ENCODE measurements around the gene MFSD2B.
A peak's percentile ranks its signal among the peaks of the same experiment; 100 is the strongest.

MFSD2B gene

DNA sequence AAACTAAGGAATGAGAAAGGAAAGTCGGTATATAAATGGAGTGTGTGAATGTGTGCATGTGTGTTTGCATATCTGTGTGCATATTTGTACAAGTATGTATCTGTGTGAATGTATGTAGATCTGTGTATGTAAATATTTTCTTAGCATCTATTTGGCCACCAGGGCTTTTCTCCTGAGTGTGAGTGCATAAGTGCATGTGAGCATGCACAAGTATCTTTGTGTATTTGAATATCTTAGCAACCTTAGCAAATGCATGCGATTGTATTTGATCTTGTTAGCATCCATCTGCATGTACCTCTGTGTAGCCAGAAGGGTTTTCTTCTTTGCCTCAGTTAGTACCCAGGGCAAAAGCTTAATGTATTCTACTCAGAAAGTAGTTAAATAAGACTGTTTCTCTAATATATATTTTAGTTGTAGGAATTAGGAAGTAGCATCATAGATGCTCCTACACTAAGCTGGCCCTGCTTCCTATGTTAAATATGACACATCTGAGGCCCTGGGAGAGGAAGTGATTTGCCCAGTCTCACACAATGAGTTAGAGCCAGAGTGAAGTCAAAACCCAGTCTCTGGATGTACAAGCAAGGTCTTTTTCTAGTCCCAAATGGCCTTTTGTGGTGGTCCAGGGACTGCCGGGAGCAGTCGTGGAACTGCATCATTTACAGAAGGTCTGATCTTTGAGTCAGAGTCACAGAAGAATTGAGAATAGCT, 48.8 kb downstream of the MFSD2B start:
- H3K4me3 Mint-ChIP-seq: no peak overlapping the region
- no peak overlapping the region for H3K27ac Mint-ChIP-seq
- peaks cover 2% of the 10 kb centered on the region for H3K27me3 Mint-ChIP-seq
- no peaks in the 10 kb centered on the region for H3K9me3 Mint-ChIP-seq
- H3K36me3 Mint-ChIP-seq: no peaks in the 10 kb centered on the region
- no peaks in the 10 kb centered on the region for H3K4me1 Mint-ChIP-seq

DNA sequence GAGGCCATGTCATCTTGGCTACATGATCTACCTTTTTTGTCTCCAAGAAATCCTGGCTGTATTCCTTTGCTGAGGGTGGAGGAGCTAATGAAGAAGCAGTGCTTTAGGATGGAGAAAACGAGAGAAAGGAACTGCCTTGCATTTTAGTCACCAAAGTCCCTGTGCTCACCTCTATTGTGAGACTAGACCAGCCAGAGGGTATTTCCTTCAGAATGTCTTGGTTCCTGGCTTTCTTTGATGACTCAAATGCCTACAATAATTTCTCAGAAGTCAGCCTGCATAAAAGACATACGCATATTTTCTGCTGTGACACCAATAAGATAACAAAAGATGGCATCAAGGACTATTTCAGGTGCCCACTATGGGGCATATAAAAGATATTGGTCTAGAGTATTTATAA, 55.5 kb downstream of the MFSD2B start:
- Mint-ChIP-seq H3K36me3 (peaks cover 6% of the 10 kb centered on the region), H3K27ac (no peak overlapping the region), H3K9me3 (no peaks in the 10 kb centered on the region), H3K4me1 (no peaks in the 10 kb centered on the region), H3K4me3 (no peak overlapping the region), H3K27me3 (no peaks in the 10 kb centered on the region)

DNA sequence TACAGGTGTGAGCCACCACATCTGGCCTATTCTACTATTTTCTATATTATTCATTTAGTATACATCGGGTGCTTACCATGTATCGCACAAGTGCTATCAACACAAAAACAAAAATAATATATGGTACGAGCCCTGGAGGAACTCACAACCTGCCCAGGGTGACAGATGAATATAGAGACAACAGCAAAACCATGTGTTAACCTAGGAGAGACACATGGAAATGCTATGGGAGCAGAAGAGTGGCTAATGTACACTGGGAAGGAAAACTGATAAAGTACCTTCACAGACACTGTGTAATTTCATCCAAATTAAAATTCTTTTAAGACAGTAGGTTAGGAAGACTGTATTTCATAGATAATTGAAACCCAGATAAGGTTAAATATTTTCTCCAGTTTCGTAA, 62.4 kb downstream of the MFSD2B start:
- Mint-ChIP-seq H3K27me3 (no peaks in the 10 kb centered on the region), H3K4me3 (no peak overlapping the region), H3K36me3 (peaks cover 5% of the 10 kb centered on the region), H3K4me1 (peaks cover 28% of the 10 kb centered on the region), H3K9me3 (no peaks in the 10 kb centered on the region), H3K27ac (no peak overlapping the region)

- Mint-ChIP-seq H3K27me3 (no peaks in the 10 kb centered on the region), H3K36me3 (peaks cover 3% of the 10 kb centered on the region), H3K4me1 (peaks cover 34% of the 10 kb centered on the region), H3K9me3 (no peaks in the 10 kb centered on the region), H3K4me3 (peak overlapping the region; percentile 47), H3K27ac (no peak overlapping the region)
Measured at GRCh38 chr2:24073816-24074215, 63.9 kb downstream of the MFSD2B start.

DNA sequence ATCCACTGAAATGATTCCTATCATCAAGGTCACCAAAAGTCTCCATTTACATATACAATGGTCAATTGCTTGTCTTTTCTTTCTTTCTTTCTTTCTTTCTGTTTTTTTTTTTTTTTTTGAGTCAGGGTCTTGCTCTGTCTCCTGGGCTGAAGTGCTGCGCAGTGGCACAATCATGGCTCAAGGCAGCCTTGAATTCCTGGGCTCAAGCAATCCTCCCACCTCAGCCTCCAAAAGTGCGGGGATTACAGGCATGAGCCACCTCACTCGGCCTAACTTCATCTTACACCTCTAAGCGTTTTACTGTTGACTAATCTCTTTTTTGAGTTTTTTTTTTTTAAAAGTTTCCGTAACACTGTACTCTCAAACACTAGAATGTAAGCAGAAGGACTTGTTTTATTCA, 65.4 kb downstream of the MFSD2B start:
- H3K36me3 Mint-ChIP-seq: peaks cover 1% of the 10 kb centered on the region
- H3K4me1 Mint-ChIP-seq: peaks cover 34% of the 10 kb centered on the region
- H3K9me3 Mint-ChIP-seq: no peaks in the 10 kb centered on the region
- peak overlapping the region; percentile 98 for H3K27ac Mint-ChIP-seq
- peak overlapping the region; percentile 98 for H3K4me3 Mint-ChIP-seq
- no peaks in the 10 kb centered on the region for H3K27me3 Mint-ChIP-seq

All from activated naive CD4-positive, alpha-beta T cell treated with anti-CD3 and anti-CD28 coated beads, Interleukin-2, amount 50 U/mL, for 24 hours (primary cell).